Astrocyte of the spinal cord (primary cell): Measurements from ENCODE around the gene NDUFB1.

Source experiments
- DNase-seq: peaks from one replicate; pipeline ENCODE4 v3.0.0; 2011; ENCODE audit warnings: low read depth, low spot score
- H3K4me3 ChIP-seq: 2 replicates; pipeline ENCODE4 v1.5.1; 2011; ENCODE audit warnings: low read depth, mild to moderate bottlenecking, low read length, moderate library complexity
- in situ Hi-C: cut with HindIII; loops from 2 replicates; pipeline ENCODE4 v1.10.0; 2017; ENCODE audit warnings: low sequenced_read_pairs
- TF ChIP-seq, protein P1 (sequence below): IDR thresholded peaks from 2 replicates; pipeline ENCODE4 v1.5.1; 2012; ENCODE audit warnings: low read depth, mild to moderate bottlenecking, low read length, inconsistent platforms

Gene NDUFB1

DNA sequence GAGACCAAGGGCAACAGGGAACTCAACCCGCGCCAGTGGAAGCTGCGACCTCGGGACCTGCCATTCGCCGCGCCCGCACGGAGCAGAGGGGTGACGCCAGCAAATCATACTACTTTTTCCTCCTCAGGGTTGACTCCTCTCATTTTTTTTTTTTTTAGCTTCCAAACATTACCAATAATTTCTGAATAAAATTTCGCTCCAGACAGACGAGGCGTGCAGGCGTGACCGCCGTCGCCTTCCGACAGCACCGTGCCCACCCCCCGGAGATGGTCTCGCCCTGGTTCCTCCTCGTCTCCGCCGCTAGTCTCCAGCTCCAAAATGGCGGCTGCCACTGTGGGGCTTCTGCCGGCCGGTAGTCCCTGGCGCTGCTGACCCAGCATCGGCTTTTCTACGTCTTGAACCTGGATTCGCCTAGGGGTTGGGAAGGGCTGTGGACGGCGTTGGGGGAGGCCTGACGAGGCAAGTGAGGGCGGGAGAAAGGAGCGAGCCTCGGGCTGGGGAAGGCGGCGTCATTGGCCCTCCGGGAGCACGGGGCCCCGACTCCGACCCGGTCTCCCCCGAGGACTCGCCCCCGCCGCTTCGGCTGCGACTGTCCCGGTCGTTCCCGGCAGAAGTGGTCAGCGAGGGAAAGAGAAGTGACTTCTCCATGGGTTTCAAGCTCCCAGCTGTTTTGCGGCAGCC, at the start of gene NDUFB1, which contains the start of gene CPSF2:
Gene NDUFB1 (minus strand): TSS at position 37 of the 681 bp plus-strand sequence. CDS start 4,069 bp downstream, outside the sequence.
Gene CPSF2 (plus strand): TSS at position 300 of the 681 bp plus-strand sequence. CDS start 9,016 bp downstream, outside the sequence.
- peak; percentile 80 for DNase-seq
- TF ChIP-seq, protein P1, sequence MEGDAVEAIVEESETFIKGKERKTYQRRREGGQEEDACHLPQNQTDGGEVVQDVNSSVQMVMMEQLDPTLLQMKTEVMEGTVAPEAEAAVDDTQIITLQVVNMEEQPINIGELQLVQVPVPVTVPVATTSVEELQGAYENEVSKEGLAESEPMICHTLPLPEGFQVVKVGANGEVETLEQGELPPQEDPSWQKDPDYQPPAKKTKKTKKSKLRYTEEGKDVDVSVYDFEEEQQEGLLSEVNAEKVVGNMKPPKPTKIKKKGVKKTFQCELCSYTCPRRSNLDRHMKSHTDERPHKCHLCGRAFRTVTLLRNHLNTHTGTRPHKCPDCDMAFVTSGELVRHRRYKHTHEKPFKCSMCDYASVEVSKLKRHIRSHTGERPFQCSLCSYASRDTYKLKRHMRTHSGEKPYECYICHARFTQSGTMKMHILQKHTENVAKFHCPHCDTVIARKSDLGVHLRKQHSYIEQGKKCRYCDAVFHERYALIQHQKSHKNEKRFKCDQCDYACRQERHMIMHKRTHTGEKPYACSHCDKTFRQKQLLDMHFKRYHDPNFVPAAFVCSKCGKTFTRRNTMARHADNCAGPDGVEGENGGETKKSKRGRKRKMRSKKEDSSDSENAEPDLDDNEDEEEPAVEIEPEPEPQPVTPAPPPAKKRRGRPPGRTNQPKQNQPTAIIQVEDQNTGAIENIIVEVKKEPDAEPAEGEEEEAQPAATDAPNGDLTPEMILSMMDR, result no peak
- H3K4me3 ChIP-seq, result peak within 1 kb of the TSS; percentile 97
- in situ Hi-C loops, result no loop called here

DNA sequence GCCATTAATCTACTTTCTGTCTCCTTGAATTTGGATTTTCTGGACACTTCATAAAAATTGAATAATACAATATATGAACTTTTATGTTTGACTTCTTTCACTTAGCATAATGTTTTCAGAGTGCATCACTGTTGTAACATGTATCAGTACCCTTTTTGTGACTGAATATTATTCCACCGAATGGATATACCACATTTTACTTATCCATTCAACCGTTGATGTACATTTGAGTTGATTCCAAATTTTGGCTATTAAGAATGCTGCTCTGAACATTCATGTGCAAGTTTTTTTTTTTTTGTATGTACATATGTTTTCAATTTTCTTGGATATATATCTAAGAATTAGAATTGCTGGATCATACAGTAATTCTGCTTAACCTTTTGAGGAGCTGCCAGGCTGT, 43.5 kb upstream of the NDUFB1 start:
- no peak overlapping the region for H3K4me3 ChIP-seq
- DNase-seq, result no peak
- TF ChIP-seq, protein P1, result no peak
- in situ Hi-C loops, result no loop called here

DNA sequence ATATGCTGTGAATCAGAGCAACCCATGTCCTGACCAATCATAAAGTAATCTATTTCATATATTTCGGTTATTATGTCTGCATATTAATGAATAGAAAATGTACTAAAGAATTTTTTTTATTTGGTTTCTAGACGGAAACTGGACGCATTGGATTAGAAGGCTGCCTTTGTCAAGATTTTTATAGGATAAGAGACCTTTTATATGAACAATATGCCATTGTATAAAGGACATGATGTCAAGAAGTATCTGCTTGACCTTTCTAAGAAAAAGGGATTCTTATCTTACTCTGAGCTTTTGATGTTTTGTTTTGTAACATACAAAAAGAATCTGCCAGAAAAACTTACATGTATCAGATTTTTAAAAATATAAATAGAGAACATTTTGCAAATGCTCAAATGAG, 40.0 kb upstream of the NDUFB1 start:
- TF ChIP-seq, protein P1, result no peak
- DNase-seq, result no peak
- no peak overlapping the region for H3K4me3 ChIP-seq
- in situ Hi-C loops, result no loop called here

DNA sequence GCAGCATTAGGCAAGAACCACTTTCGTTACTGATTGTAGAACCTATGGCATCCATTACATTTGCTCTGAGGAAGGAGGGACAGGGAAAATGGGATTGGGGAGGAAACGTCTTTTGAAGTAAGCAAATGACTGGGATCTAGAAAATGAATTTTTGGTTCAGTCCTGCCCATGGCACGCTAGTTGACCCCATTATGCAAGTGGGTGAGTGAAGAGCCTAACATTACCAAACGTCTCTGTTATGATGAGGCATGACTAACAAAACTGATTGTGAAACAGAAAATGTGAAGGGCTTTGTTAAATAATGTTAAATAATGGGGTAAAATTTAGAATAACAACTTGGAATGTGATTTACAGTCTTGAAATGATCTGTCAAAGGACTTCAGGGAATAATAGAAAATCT, 39.1 kb upstream of the NDUFB1 start:
- no peak overlapping the region for H3K4me3 ChIP-seq
- peak; percentile 38 for DNase-seq
- in situ Hi-C loops, result no loop called here
- TF ChIP-seq, protein P1, result no peak

DNA sequence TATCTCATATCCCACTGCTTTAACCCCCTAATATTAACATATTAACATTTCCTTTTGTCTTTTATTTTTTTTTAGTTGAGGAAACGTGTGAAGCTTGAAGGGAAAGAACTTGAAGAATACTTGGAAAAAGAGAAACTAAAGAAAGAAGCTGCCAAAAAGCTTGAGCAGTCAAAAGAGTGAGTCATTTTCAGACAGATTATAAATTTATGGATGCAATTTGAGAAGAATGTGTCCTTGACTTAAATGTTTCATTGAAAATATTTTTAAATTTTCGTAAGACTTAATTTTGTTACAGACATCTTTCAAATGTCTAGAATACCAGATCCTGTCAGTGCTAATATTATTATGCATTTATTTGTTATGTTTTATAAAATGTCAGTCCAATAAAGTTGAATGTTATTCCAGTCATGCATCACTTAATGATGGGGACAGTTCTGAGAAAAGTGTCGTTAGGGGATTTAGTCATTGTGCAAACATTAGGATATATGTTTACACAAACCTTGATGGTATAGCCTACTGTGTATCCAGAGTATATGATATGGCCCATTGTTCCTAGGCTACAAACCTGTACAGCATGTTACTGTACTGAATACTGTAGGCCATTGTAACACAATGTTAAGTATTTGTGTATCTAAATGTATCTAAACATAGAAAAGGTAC, 32.9 kb upstream of the NDUFB1 start:
- TF ChIP-seq, protein P1, result no peak
- no peak overlapping the region for H3K4me3 ChIP-seq
- in situ Hi-C loops, result no loop called here
- DNase-seq, result peak; percentile 13

DNA sequence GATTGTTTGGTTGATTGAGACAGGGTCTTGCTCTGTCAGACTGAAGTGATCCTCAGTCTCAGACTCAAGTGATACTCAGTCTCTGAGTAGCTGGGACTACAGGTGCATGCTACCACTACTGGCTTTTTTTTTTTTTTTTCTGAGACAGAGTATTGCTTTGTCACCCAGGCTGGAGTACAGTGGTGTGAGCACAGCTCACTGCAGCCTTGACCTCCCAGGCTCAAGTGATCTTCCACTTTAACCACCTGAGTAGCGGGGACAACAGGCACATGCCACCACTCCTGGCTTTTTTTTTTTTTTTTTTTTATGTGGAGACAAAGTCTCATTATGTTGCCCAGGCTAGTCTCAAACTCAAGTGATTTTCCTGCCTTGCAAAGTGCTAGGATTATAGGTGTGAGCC, 32.1 kb upstream of the NDUFB1 start:
- no peak overlapping the region for H3K4me3 ChIP-seq
- no peak for DNase-seq
- TF ChIP-seq, protein P1, result no peak
- in situ Hi-C loops, result no loop called here
